GM21381 (cell line): ENCODE data around the gene TMEM174.
"Not testable (repeated sequence)": the region's sequence is repeated elsewhere in the genome, so short reads cannot be mapped to it uniquely, and the experiment has no call there.

Source experiments
- ATAC-seq: cut with Tn5 transposase; IDR thresholded peaks from one replicate; pipeline ENCODE4 v1.9.1; 2021; ENCODE audit warnings: mild to moderate bottlenecking, moderate library complexity; ENCODE audit not compliant: unreplicated experiment

TMEM174 gene

DNA sequence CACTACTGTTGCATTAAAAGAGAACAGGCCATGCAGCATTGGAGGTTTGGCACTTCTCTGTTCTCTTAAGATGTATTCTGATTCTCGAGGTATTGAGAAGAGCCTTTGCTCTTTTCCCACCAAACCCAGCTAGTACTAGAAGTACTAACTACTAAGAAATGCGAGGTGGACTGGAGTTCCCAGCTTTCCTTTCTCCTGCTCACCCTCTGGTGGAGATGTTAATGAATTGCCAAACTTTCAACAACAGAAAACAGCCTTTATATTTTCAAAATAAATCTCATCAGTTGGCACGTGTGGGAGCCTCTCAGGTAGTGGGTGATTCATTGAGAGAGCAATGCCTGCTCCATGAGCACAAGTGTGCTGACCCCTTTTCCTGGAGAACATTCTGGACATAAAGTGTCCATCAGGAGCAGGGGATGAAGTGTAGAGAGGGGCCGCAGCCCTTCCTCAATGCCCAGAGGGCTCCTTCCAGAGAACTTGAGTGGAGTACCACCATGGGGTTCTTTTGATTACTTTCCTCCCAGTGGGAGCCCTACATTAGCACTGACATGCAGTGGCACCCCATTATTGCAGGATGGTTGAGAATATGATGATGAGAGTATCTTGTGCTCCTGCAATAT is 45.7 kb downstream of the TMEM174 start:
- no peak for ATAC-seq

DNA sequence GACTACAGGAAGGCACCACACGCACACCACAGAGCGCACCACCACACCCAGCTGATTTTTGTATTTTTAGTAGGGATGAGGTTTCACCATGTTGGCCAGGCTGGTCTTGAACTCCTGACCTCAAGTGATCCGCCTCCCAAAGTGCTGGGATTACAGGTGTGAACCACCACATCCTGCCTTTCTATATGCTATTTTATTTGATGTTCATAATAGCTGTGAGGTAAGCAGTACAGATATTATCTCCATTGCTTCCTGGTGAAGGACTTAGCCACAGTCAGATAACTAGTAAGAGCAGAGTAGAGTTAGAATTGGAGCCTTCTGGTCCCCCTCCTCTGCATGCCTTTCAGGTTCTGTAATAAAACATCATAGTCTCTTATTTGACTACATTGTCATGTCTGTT is 46.3 kb downstream of the TMEM174 start:
- ATAC-seq, result not testable (repeated sequence)

DNA sequence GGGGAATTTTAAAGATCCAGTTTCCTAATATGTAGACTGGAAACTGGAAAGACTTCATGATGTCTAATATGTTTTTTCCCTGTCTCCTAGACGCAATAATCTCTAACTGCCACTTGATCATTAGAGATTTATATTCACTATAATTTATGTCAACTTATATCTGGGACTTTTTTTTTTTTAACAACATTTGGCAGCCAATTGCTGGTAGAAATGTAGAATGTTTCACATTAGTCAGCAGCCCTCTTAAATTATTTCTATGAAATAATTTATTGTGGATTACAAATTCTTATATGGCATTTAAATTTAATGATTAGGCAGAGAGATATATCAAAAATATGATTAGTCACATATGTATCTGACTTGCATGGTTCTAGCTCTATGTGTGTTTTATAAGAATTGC is 48.2 kb downstream of the TMEM174 start:
- no peak for ATAC-seq

DNA sequence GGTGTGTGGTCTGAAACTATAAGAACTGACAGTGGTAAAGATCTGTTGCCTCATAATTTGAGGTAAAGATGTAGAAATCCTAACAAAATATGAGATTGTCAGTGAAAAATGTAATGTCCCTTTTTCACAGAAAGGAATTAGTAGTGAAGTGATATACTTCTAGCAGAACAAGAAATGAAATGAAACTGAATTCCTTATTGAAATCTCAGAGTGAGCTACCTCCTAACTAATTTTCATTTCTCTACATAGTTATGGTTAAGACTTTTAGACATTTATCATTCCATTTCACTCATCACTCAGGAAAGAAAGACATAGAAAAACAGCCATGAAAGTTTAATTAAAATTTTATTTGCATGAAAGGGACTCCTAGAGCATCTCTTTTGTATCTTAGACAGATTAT is 48.7 kb downstream of the TMEM174 start:
- no peak for ATAC-seq

DNA sequence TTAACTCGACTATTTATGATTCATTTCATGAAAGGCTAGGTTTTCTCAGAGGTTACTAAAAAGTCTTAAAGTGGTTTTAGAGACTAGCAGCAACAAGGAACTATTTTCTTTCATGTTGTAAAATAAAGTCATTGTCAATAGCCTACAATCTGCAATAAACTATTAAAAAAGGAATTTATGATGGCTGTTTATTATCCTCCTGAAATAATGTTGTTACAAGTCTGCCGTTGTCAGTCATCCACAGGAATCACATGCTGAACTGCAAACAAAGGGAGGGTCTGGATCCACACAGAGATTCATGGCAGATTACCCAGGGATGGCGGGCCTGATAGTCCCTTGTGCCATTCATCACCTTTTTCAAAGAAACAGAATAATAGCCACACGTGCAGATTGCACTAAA is 49.2 kb downstream of the TMEM174 start:
- ATAC-seq, result no peak
